Spleen (tissue), 11 donors: ENCODE measurements around the gene ECT2L. TPM values are rescaled to one million over a fixed set of nuclear protein-coding genes. Genes with fewer than 3 reads are reported as not detected.

Source experiments
- DNase-seq: peaks from one replicate; pipeline ENCODE4 v3.0.0-alpha.2; 2020
- H3K27ac ChIP-seq, 8 donors: fragments of 200-600 bp; sonication (generic) in 7 of 8; 1 replicate in 4 of 8; 2 replicates in 4 of 8; pipeline versions ENCODE4 v1.5.0 to v1.8.0; 2016 to 2021; ENCODE audit warnings: inconsistent platforms in 4 of 8, mild to moderate bottlenecking in 4 of 8, moderate library complexity in 1 of 8
- H3K27me3 ChIP-seq, 7 donors: fragments of 200-600 bp; sonication (generic) in 6 of 7; replicated peaks in 1 of 7; 1 replicate in 4 of 7; 2 replicates in 3 of 7; pipeline versions ENCODE4 v1.5.0 to v1.8.0; 2016 to 2021; ENCODE audit warnings: inconsistent platforms in 3 of 7, mild to moderate bottlenecking in 1 of 7
- H3K36me3 ChIP-seq, 6 donors: fragments of 200-600 bp; sonication (generic) in 5 of 6; 1 replicate in 4 of 6; 2 replicates in 2 of 6; pipeline versions ENCODE4 v1.5.0 to v1.8.0; 2016 to 2021; ENCODE audit warnings: inconsistent platforms in 2 of 6
- H3K4me1 ChIP-seq, 6 donors: fragments of 200-600 bp; sonication (generic) in 5 of 6; 1 replicate in 3 of 6; 2 replicates in 3 of 6; pipeline versions ENCODE4 v1.5.0 to v1.8.0; 2016 to 2021; ENCODE audit warnings: inconsistent platforms in 3 of 6
- H3K4me3 ChIP-seq, 8 donors: fragments of 200-600 bp; sonication (generic) in 7 of 8; 1 replicate in 4 of 8; 2 replicates in 4 of 8; pipeline versions ENCODE4 v1.5.0 to v1.8.0; 2016 to 2021; ENCODE audit warnings: inconsistent platforms in 4 of 8, mild to moderate bottlenecking in 4 of 8, moderate library complexity in 2 of 8
- H3K9me3 ChIP-seq, 8 donors: fragments of 200-600 bp; sonication (generic) in 7 of 8; 1 replicate in 4 of 8; 2 replicates in 4 of 8; pipeline versions ENCODE4 v1.5.0 to v1.8.0; 2016 to 2021; ENCODE audit warnings: inconsistent platforms in 4 of 8
- CTCF ChIP-seq, 11 experiments: fragments of 200-600 bp in 7 of 11; fragments of 450-650 bp in 4 of 11; sonication (generic) in 4 of 11; IDR thresholded peaks in 8 of 11; conservative IDR thresholded peaks in 3 of 11; 1 replicate in 7 of 11; 2 replicates in 4 of 11; pipeline versions ENCODE4 v1.4.0 to v1.8.0; 2016 to 2021; ENCODE audit warnings: antibody characterized with exemption in 11 of 11, inconsistent platforms in 4 of 11, mild to moderate bottlenecking in 1 of 11
- POLR2A ChIP-seq, 3 donors: fragments of 450-650 bp; IDR thresholded peaks; one replicate each; pipeline ENCODE4 v1.5.1; 2017; ENCODE audit warnings: antibody characterized with exemption in 3 of 3, mild to moderate bottlenecking in 1 of 3
- POLR2AphosphoS5 ChIP-seq, 3 donors: sonication (generic); formaldehyde crosslinking; IDR thresholded peaks; one replicate each; pipeline ENCODE4 v1.5.1; 2017; ENCODE audit warnings: antibody characterized with exemption in 3 of 3
- WGBS, 5 donors: extraction: QIAGEN DNeasy Blood & Tissue Kit in 3 of 5; methylation state at CpG; one replicate each; pipeline versions ENCODE4 v1.1.5 to v1.1.7; 2013 to 2018; 5-methylcytosine and 5-hydroxymethylcytosine counted together
- intact Hi-C: fragments of 100-400 bp; cut with DNase I; formaldehyde crosslinking; loops from one replicate; pipeline ENCODE4 v1.15.0; 2023; ENCODE audit warnings: low total_unique reads
- polyA plus RNA-seq, 3 donors: library from polyadenylated mRNA; stranded (reverse); fragments of 200-250 nt; gene quantifications; one replicate each; pipeline ENCODE4 v1.2.1, GENCODE V29; 2013
- total RNA-seq, 7 donors: library from RNA; depleted of rRNA in 3 of 7; stranded (reverse); fragments of >200 nt in 3 of 7; fragmentation: NEBNext Ultra II Directional in 4 of 7; extraction: Animal tissue kit (Norgen Biotek cat#: 25700) in 4 of 7; gene quantifications; one replicate each; pipeline versions ENCODE4 v1.1.0 to v1.2.1, GENCODE V29; 2016 to 2021
- donor health status: healthy with polysubstance abuse.
- donor health status: DM: no; HTN: no; CAD: no; lungs with moderate emphysema.
- donor health status: DM: no; HTN: no; CAD: no.
- donor health status: Bipolar disorder and iron deficiency.
- donor health status: healthy.
- donor health status: DM: no; HTN: no; CAD: no.
- donor health status: DM: yes; HTN: yes; CAD: no.

Gene ECT2L
- total and polyA plus RNA-seq, 10 donors = 0.12 to 0.17 (median 0.13) TPM; not detected in 7

GRCh38 chr6:138896104-138896756 is 100.3 kb downstream of the ECT2L start:
- peaks cover 0 to 57% (median 12%) of the 10 kb centered on the region in 6 donors for H3K36me3 ChIP-seq
- intact Hi-C loops = no loop called here
- TF ChIP-seq POLR2A (IDR thresholded peaks at IDR 0.05) (no peak), CTCF (IDR thresholded peaks at IDR 0.05 in 8 of 11, conservative IDR thresholded peaks at IDR 0.05 in 3 of 11) (no peak), POLR2AphosphoS5 (IDR thresholded peaks at IDR 0.05) (no peak)
- no peaks in the 10 kb centered on the region for H3K27me3 ChIP-seq
- no peak overlapping the region for H3K27ac ChIP-seq
- no peaks in the 10 kb centered on the region for H3K4me1 ChIP-seq
- 92 to 95% (median 94%) methylated on average over 8 of the region's 8 CpGs for WGBS, 5 donors
- H3K4me3 ChIP-seq = no peak overlapping the region
- peaks cover 0 to 2% (median 0%) of the 10 kb centered on the region in 8 donors for H3K9me3 ChIP-seq
- no peak for DNase-seq

- Histone ChIP-seq H3K27me3 (no peaks in the 10 kb centered on the region), H3K27ac (no peak overlapping the region), H3K9me3 (no peaks in the 10 kb centered on the region), H3K4me3 (no peak overlapping the region), H3K4me1 (no peaks in the 10 kb centered on the region), H3K36me3 (peaks cover 0 to 65% (median 12%) of the 10 kb centered on the region in 6 donors)
- intact Hi-C loops = no loop called here
- no peak for DNase-seq
- TF ChIP-seq CTCF (IDR thresholded peaks at IDR 0.05 in 8 of 11, conservative IDR thresholded peaks at IDR 0.05 in 3 of 11) (no peak), POLR2AphosphoS5 (IDR thresholded peaks at IDR 0.05) (no peak)
These were observed 101.1 kb downstream of the ECT2L start for GRCh38 chr6:138897031-138897430.

- no peak overlapping the region for H3K4me3 ChIP-seq
- no peaks in the 10 kb centered on the region for H3K4me1 ChIP-seq
- no peak overlapping the region for H3K27ac ChIP-seq
- intact Hi-C loops = no loop called here
- TF ChIP-seq POLR2AphosphoS5 (IDR thresholded peaks at IDR 0.05) (no peak), POLR2A (IDR thresholded peaks at IDR 0.05) (no peak)
- WGBS, 5 donors = 81 to 89% (median 85%) methylated on average over 7 of the region's 7 CpGs
- H3K36me3 ChIP-seq = peaks cover 0 to 100% (median 64%) of the 10 kb centered on the region in 6 donors
- H3K27me3 ChIP-seq = no peaks in the 10 kb centered on the region
- DNase-seq = no peak
- no peaks in the 10 kb centered on the region for H3K9me3 ChIP-seq
These were observed 111.3 kb downstream of the ECT2L start for GRCh38 chr6:138907167-138907566.

- no peak for TF ChIP-seq POLR2A (IDR thresholded peaks at IDR 0.05)
- TF ChIP-seq CTCF (IDR thresholded peaks at IDR 0.05 in 8 of 11, conservative IDR thresholded peaks at IDR 0.05 in 3 of 11) = no peak
- Histone ChIP-seq H3K36me3 (peaks cover 0 to 100% (median 67%) of the 10 kb centered on the region in 6 donors), H3K27ac (no peak overlapping the region), H3K27me3 (no peaks in the 10 kb centered on the region), H3K9me3 (no peaks in the 10 kb centered on the region), H3K4me3 (no peak overlapping the region), H3K4me1 (no peaks in the 10 kb centered on the region)
- 73 to 82% (median 77%) methylated on average over 4 of the region's 4 CpGs for WGBS, 5 donors
- DNase-seq = no peak
- intact Hi-C loops = no loop called here
These were observed 113.6 kb downstream of the ECT2L start for GRCh38 chr6:138909511-138909910.
